Common myeloid progenitor, CD34-positive (primary cell): ENCODE data around the gene TFEB.

Experiments
- CTCF ChIA-PET: fragments of 350-600 bp; sonication (Branson Sonifier 250); formaldehyde crosslinking; loops from one replicate; lab custom pipeline; 2021; ENCODE audit warnings: antibody characterized with exemption; lab: Charles Lee
- POLR2A ChIA-PET: fragments of 350-600 bp; sonication (Branson Sonifier 250); formaldehyde crosslinking; loops from one replicate; lab custom pipeline; 2021; ENCODE audit warnings: antibody characterized with exemption; lab: Charles Lee
- DNase-seq, 3 donors: peaks; one replicate each; pipeline versions ENCODE4 v3.0.0 to v3.0.0-alpha.2; 2013
- H3K27ac ChIP-seq, 2 experiments: 1 replicate in 1 of 2; 2 replicates in 1 of 2; pipeline ENCODE4 v1.7.0; 2013; ENCODE audit warnings: inconsistent platforms in 2 of 2, low read length in 2 of 2, mild to moderate bottlenecking in 2 of 2, low read depth in 1 of 2, moderate library complexity in 1 of 2; ENCODE audit not compliant: severe bottlenecking in 2 of 2, insufficient read depth in 1 of 2, poor library complexity in 1 of 2
- H3K27me3 ChIP-seq, 5 experiments: replicated peaks in 2 of 5; 1 replicate in 3 of 5; 2 replicates in 2 of 5; pipeline versions ENCODE4 v1.6.1 to v1.7.0; 2013; ENCODE audit warnings: low read length in 4 of 5, mild to moderate bottlenecking in 2 of 5, moderate library complexity in 2 of 5, inconsistent platforms in 1 of 5; ENCODE audit not compliant: insufficient read depth in 5 of 5, control insufficient read depth in 4 of 5
- H3K36me3 ChIP-seq, 4 experiments: 1 replicate in 2 of 4; 2 replicates in 2 of 4; pipeline versions ENCODE4 v1.6.1 to v1.7.0; 2013; ENCODE audit warnings: low read length in 3 of 4, control low read depth in 1 of 4, mild to moderate bottlenecking in 1 of 4; ENCODE audit not compliant: control insufficient read depth in 4 of 4, insufficient read depth in 4 of 4
- H3K4me1 ChIP-seq, 4 experiments: 1 replicate in 3 of 4; 2 replicates in 1 of 4; pipeline versions ENCODE4 v1.6.1 to v1.7.1; 2013; ENCODE audit warnings: low read length in 3 of 4, mild to moderate bottlenecking in 3 of 4, control low read depth in 1 of 4, inconsistent platforms in 1 of 4, moderate library complexity in 1 of 4; ENCODE audit not compliant: control insufficient read depth in 4 of 4, insufficient read depth in 4 of 4; ENCODE audit errors: control extremely low read depth in 1 of 4
- H3K4me3 ChIP-seq, 7 experiments: 1 replicate in 4 of 7; 2 replicates in 3 of 7; pipeline versions ENCODE4 v1.5.1 to v1.7.0; 2013; ENCODE audit warnings: mild to moderate bottlenecking in 7 of 7, low read length in 6 of 7, moderate library complexity in 6 of 7, inconsistent platforms in 2 of 7, low read depth in 2 of 7, control low read depth in 1 of 7; ENCODE audit not compliant: insufficient read depth in 4 of 7, control insufficient read depth in 1 of 7; ENCODE audit errors: extremely low read depth in 1 of 7
- H3K9me3 ChIP-seq, 5 experiments: 1 replicate in 4 of 5; 2 replicates in 1 of 5; pipeline versions ENCODE4 v1.6.1 to v1.7.1; 2013; ENCODE audit warnings: low read length in 4 of 5, mild to moderate bottlenecking in 2 of 5, inconsistent platforms in 1 of 5, low read depth in 1 of 5, moderate library complexity in 1 of 5; ENCODE audit not compliant: control insufficient read depth in 4 of 5, insufficient read depth in 2 of 5; ENCODE audit errors: control extremely low read depth in 1 of 5
- WGBS: methylation state at CpG from one replicate; pipeline ENCODE4 v1.1.5; 2013; ENCODE audit not compliant: insufficient coverage; 5-methylcytosine and 5-hydroxymethylcytosine counted together

Gene TFEB

DNA sequence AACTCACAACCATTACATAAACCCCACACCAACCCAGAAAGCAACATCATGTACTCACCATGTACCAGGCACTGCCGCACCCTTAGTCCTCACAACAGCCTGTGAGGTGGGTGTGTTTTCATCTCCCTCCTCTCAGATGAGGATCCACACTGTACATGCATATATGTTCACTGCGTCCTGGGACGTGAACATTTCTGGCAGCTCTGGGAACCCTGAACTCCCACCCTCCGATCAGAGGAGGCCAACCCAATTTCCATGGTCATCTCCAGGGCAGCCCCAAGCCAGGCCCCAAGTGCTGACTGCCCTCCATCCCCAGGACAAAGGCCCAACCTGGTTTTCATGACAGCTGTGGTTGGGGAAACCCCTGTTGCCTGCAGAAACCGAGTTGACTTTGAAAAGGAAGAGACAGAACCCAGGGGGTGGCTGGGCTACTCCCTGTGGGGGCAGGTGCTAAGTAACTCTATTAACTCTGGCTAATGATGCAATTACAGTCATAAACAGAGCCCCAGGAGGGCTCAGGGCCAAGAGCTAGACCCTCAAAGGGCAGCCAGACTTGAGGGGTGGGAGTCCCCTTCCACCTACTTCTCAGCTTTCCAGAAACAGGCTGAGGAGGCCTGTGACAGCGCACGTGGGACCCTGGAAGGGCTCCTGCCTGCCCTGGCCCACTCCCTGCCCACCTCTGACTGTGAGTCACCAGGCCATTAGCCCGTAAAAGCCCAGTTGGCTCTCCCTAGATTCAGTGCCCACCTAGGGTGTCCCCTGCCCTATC is 2.6 kb downstream of the TFEB start:
- Histone ChIP-seq H3K36me3 (no peaks in the 10 kb centered on the region), H3K4me1 (peaks cover 0 to 46% (median 24%) of the 10 kb centered on the region in 4 experiments), H3K9me3 (no peaks in the 10 kb centered on the region), H3K4me3 (peak overlapping the region in 2 of 7 experiments; percentile 11 to 76), H3K27ac (peak overlapping the region in 1 of 2 experiments; percentile 9), H3K27me3 (no peaks in the 10 kb centered on the region)
- CTCF ChIA-PET: interaction anchor here (0.8 to 9.3 kb wide), 10 partner anchors 9 to 42 kb away, joined by 3 to 90 read pairs (median 5); no protein-coding TSS in a partner anchor
- 77% methylated on average over 5 of the region's 8 CpGs for WGBS
- POLR2A ChIA-PET: interaction anchor here (0.6 to 1.4 kb wide), 5 partner anchors 9 to 366 kb away, joined by 3 to 4 read pairs (median 3); no protein-coding TSS in a partner anchor
- peak in 2 of 3 donors; percentile 77 to 79 for DNase-seq

- Histone ChIP-seq H3K9me3 (no peaks in the 10 kb centered on the region), H3K4me3 (no peak overlapping the region), H3K4me1 (peaks cover 0 to 48% (median 24%) of the 10 kb centered on the region in 4 experiments), H3K27ac (no peak overlapping the region), H3K36me3 (no peaks in the 10 kb centered on the region), H3K27me3 (no peaks in the 10 kb centered on the region)
- ChIA-PET CTCF (interaction anchor here (1.2 to 9.3 kb wide), 3 partner anchors 8 to 43 kb away, joined by 4 to 90 read pairs (median 68); no protein-coding TSS in a partner anchor), POLR2A (interaction anchor here (1.1 kb wide), 1 partner anchor 36 kb away, joined by 3 read pairs; no protein-coding TSS in a partner anchor)
- no peak for DNase-seq
These were observed 3.3 kb downstream of the TFEB start for GRCh38 chr6:41732149-41732548.

DNA sequence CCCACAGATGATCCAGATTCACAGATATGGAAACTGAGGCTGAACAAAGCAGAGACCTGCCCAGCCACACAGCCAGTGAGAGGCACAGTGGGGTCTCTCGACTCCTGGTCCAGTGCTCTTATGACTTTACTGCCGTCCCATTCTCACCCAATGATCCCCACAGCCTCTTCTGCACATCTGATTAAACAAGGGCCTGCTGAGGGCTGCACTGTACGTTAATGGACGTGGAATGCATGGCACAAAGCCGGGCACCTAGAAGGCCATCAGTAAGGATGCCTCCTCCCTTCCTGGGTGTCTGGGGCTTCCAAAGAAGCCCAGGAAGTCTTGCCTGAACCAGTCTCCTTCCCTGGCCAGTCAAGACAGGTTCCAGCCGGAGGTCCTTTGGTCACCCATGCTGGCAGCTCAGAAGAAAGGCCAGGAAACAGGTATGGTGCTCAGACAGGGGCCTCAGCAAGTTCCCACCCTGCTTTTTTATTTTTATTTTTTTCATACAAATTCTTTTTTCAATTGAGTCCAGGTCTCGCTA is 3.8 kb downstream of the TFEB start:
- Histone ChIP-seq H3K27ac (no peak overlapping the region), H3K4me1 (peaks cover 0 to 53% (median 26%) of the 10 kb centered on the region in 4 experiments), H3K9me3 (no peaks in the 10 kb centered on the region), H3K4me3 (no peak overlapping the region), H3K27me3 (no peaks in the 10 kb centered on the region), H3K36me3 (no peaks in the 10 kb centered on the region)
- no peak for DNase-seq
- CTCF ChIA-PET: interaction anchor here (1.4 to 9.3 kb wide), 3 partner anchors 16 to 55 kb away, joined by 3 to 90 read pairs (median 4); no protein-coding TSS in a partner anchor
- POLR2A ChIA-PET: interaction anchor here (0.6 to 1.1 kb wide), 2 partner anchors 37 to 442 kb away, joined by 3 read pairs; no protein-coding TSS in a partner anchor
- 95% methylated on average over 3 of the region's 7 CpGs for WGBS

DNA sequence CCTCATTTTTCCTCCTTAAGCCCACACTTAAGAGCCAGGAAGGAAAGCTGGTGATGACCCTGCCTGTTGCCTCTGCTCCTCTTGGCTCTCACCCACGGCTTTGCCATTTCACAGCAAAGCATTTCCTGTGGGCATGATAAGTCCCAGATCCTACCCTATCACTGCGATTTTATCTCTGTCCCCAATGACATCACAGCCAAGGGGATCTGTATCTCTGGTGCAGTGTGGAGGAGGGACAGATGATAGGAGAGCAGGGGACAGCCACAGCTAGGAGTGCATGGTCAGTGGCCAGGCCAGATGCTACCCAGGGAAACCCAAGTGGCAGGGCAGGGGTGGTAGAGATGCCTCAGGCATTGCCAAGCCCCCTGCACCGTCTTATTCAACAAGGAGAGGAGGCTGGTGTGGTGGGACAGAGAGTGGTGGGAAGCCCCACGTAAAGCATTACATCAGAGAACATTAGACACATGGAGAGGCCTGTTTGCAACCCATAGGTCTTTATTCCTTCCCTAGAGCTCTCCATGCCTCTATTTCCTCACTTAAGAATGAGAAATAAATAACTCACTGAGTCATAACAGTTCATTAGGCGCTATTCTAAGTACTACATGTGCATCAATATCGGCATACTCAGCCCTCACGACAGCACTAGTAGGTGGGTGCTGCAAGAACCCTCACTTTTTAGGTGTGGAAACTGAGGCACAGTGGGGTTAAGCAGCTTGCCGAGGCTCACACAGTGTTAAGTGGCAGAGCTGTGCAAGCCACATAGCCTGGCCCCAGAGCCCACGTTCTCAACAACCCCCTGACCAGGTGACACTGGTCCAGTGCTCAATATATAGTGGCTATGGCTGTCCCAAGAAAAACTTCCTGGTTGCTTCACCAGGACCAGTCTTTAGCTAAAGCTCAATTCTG is 4.6 kb downstream of the TFEB start:
- H3K36me3 ChIP-seq: no peaks in the 10 kb centered on the region
- no peak for DNase-seq
- 80% methylated on average over 7 of the region's 9 CpGs for WGBS
- H3K27me3 ChIP-seq: no peaks in the 10 kb centered on the region
- no peaks in the 10 kb centered on the region for H3K9me3 ChIP-seq
- CTCF ChIA-PET: interaction anchor here (0.9 to 9.3 kb wide), 5 partner anchors 9 to 56 kb away, joined by 3 to 90 read pairs (median 4); no protein-coding TSS in a partner anchor
- H3K27ac ChIP-seq: no peak overlapping the region
- POLR2A ChIA-PET: interaction anchor here (0.6 kb wide), 1 partner anchor 442 kb away, joined by 3 read pairs; no protein-coding TSS in a partner anchor
- no peak overlapping the region for H3K4me3 ChIP-seq
- peaks cover 0 to 50% (median 23%) of the 10 kb centered on the region in 4 experiments for H3K4me1 ChIP-seq

DNA sequence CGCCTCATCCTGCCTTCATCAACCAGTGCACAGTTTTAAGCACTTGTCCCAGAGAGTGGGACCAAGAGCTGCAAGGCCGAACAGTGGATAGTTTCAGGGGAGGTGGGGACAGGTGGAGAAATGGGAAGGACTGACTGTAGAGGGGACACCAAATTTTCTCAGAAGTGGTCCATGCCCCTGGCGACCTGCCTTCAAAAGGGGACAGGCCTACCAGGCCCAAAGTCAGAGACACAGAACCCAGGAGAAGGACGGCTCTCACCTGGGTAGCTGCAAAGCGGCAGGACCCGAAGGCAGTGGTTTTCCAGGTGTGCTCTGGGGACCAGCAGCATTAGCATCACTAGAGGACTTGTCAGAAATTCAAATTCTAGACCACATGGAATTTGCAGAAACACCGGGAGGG is 5.8 kb downstream of the TFEB start:
- ChIA-PET POLR2A (no interaction called here), CTCF (interaction anchor here (0.8 to 9.3 kb wide), 4 partner anchors 10 to 57 kb away, joined by 3 to 90 read pairs (median 7); no protein-coding TSS in a partner anchor)
- no peak overlapping the region for H3K27ac ChIP-seq
- no peaks in the 10 kb centered on the region for H3K9me3 ChIP-seq
- H3K4me3 ChIP-seq: no peak overlapping the region
- H3K36me3 ChIP-seq: no peaks in the 10 kb centered on the region
- no peak for DNase-seq
- H3K27me3 ChIP-seq: no peaks in the 10 kb centered on the region
- peaks cover 4 to 49% (median 29%) of the 10 kb centered on the region in 4 experiments for H3K4me1 ChIP-seq
- WGBS: 97% methylated on average over 6 of the region's 7 CpGs

DNA sequence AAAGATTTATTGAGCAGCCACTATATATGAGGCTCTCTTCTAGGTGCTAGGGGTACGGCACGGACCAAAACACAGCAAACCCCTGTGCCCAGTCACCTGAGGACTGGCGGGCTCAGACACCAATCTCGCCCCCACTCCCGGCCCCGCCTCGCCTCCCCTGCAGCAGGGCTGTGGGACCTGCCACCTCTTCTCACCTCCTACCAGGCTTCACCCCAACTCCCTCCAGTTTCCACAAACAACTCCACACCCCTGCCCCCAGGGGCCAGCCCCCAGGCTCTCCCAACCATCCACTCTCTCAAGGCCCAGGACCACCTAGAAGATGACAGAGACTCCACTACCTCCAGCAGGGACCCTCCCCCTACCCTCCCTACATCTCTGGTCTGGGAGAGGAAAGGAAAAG is 6.5 kb downstream of the TFEB start:
- no peak for DNase-seq
- H3K4me3 ChIP-seq: no peak overlapping the region
- H3K27me3 ChIP-seq: no peaks in the 10 kb centered on the region
- H3K36me3 ChIP-seq: no peaks in the 10 kb centered on the region
- CTCF ChIA-PET: interaction anchor here (0.8 to 9.3 kb wide), 4 partner anchors 9 to 57 kb away, joined by 3 to 90 read pairs (median 7); no protein-coding TSS in a partner anchor
- peaks cover 4 to 53% (median 35%) of the 10 kb centered on the region in 4 experiments for H3K4me1 ChIP-seq
- no CpG with 5 or more reads among the region's 7 CpGs for WGBS
- POLR2A ChIA-PET: no interaction called here
- no peak overlapping the region for H3K27ac ChIP-seq
- no peaks in the 10 kb centered on the region for H3K9me3 ChIP-seq
